ENCODE results near the gene TTC19. TPM values are rescaled to one million over a fixed set of nuclear protein-coding genes. Genes with fewer than 3 reads are reported as not detected.
A peak's percentile ranks its signal among the peaks of the same experiment; 100 is the strongest.
"Not testable (repeated sequence)": the region's sequence is repeated elsewhere in the genome, so short reads cannot be mapped to it uniquely, and the experiment has no call there.

TTC19 gene
- total RNA-seq, 1 donor from 2014 or later = 20.4 TPM

DNA sequence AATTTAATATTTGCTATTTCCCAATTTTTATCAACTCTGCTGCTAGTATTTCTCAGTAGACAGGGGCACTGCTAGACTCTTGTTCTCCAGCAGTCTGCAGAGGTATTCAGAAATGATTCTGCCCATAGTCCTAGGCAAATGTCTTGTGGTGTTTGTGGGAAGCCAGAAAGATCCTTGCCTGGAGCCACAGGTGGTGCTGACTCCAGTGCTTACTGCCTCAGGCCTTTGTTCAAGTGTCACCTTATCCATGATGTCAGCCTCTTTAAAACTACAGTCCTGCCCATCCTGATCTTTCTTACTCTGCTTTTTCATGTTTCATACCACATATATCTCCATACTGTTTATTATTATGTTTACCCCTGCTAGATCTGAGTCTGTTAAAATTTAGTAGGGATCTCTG lies 26.6 kb upstream of the TTC19 start:
- ATAC-seq = no peak

- no peak for ATAC-seq
Measured at GRCh38 chr17:15973834-15974233, 25.8 kb upstream of the TTC19 start.

DNA sequence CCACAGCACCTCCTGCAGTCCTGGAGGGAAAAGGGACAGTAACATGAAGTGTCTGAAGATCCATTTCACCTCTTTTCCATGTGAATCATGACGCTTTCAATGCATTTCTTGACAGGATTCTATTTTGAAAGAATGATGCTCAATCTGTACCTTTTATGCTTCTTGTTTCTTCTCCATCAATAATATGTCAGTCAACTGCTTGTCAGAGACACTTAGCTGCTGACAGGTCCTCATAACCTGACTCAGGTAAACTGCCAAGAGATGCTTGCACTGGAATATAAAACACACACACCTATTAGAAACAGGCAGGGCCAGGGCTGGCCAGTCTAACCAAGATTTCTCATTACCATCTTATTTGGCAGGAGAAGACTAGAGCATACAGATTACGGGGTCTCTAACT lies 21.7 kb upstream of the TTC19 start:
- no peak for ATAC-seq

- no peak for ATAC-seq
Measured at GRCh38 chr17:15978606-15979005, 21.0 kb upstream of the TTC19 start.

- not testable (repeated sequence) for ATAC-seq
Measured at GRCh38 chr17:15979013-15979412, 20.6 kb upstream of the TTC19 start.

DNA sequence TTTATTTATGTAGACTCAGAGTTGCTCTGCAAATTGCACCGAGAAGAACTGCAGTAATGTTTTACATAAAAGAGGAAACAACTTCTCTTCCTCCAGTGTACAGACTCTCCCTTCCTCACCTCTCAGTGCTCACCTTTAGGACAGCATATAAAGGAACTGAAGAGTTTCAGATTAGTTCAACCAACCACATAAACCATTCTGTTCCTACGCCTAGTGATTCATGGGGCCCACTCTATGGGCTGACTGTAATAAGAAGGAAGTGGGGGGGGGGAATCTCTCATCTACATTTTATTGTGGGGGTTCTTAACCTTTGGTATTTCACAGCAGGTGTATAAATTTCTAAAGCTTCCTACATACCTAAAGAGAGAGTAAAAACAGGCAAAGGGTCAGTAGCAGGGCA lies 18.4 kb upstream of the TTC19 start:
- no peak for ATAC-seq

DNA sequence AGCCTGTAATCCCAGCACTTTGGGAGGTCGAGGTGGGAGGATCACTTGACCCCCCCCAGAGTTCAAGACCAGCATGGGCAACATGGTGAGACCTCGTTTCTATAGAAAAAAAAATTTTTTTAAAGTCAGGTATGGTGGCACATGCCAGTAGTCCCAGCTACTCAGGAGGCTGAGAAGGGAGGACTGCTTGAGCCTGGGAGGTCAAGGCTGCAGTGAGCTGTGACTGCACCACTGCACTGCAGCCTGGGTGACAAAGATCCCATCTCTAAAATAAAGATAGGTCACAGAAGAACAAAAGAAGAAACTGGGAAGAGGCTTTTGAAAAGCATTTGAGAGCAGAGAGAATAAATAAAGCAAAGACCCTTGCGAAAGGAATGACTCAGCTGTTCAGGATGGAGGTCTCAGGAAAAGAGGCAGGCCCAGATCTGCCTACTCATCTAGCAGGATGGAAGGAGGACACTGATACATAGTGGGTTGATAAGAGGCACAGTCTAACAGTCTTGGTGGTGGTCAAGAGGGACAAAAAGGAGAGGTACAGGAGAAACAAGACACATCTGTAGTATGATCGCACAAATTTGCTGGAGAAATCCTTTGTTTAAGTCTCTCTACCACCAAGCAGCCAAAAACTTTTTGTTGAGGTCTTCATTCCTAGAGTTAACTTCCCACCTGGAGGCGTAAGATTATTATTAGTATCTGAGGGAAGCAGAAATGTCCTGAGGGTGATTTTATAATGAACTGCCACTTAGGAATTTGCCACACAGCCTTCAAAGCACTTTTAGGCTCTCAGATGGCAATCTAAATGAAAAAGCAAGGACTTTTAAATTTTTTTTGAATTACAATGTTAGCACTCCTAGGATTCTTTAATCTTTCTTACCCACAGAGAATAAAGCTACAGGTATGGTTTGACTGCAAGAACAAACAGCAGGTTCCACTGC lies 17.7 kb upstream of the TTC19 start:
- ATAC-seq = no peak

GRCh38 chr17:15996322-15996721 lies 3.3 kb upstream of the TTC19 start:
- no peak for ATAC-seq

DNA sequence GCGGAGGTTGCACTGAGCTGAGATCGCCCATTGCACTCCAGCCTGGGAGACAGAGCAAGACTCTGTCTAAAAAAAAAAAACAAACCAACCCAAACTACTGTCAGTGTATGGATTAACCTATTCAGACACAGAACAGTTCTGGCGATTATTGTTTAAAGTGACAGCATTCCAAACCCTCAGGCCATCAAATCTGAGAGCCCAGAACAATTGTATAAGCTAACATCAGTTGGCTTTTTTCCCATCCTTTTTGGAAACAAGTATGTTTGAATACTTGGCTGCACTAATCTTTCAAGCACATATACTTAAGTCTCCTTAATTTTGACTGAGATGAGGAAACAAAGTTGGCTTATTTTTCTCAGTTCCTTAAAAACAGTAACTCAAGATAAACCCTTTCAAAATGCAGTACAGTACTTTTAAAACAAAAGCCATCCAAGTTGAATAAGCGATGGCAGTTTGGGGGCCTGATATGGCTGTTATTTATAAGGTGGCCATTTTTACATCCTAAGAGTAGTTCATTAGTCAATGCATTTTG lies 1.5 kb upstream of the TTC19 start:
- ATAC-seq = no peak

DNA sequence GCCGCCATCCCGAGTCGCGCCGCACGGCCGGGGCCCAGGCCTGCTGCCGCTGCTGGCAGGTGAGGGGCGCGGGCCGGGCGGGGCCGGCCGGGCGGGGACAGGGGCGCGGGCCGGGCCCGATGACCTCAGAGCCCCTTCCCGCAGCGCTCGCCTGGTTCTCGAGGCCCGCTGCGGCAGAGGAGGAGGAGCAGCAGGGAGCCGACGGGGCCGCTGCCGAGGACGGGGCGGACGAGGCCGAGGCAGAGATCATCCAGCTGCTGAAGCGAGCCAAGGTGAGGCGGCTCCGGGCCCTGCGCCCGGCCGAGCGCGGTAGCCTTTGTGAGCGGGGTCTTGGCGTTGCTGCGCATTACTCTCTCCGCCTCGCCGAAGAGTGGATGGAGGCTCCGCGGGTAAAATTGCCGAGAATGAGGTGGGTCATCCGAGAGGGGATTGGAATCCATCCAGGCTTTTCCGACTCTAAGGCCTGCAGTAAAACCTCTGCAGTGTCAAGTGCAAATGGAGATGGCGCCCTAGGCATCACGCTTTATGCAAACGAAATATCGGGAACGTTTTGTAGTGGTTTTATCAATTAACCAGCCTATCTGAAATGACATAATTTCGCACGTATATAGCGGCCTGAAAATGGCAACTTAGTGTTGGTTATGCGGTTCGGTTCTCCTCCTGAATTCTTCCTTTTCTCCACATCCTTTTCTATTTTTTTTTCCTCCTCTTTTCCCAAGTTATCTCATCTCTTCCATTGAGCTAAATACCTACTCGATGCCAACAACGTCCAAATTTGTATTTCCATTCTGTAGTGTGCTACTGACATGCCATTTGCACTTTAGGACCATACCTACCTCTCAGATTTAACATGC lies 577 bp downstream of the TTC19 start:
- peak; percentile 63 for ATAC-seq

- no peak for ATAC-seq
Measured at GRCh38 chr17:16001226-16001897, 1.7 kb downstream of the TTC19 start.

DNA sequence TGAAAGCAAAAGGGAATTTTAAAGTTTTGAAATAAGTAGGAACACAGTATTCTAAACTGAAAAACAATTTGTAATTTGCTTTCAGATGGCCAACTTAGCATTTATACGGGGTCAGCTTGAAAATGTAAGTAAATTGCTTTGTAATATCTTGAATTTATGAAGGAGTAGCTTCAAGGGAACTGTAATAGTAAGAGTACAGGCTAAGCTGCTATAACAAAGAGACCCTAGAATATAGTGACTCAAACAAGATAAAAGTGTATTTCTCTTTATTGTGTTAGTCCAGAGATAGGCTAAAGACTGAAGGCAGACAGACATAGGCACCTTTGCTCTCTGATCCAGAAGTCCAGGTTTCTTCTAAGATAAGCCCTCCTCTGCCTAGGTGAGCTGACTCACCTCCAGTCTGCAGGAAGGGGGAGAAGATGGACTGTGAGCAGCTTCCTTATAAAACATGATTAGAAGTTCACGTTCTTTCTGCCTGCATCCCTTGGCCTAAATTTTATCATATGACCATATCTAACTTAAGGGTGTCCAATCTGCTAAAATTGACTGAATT lies 3.2 kb downstream of the TTC19 start:
- ATAC-seq = no peak

- ATAC-seq = no peak
Measured at GRCh38 chr17:16003841-16004240, 4.2 kb downstream of the TTC19 start.

DNA sequence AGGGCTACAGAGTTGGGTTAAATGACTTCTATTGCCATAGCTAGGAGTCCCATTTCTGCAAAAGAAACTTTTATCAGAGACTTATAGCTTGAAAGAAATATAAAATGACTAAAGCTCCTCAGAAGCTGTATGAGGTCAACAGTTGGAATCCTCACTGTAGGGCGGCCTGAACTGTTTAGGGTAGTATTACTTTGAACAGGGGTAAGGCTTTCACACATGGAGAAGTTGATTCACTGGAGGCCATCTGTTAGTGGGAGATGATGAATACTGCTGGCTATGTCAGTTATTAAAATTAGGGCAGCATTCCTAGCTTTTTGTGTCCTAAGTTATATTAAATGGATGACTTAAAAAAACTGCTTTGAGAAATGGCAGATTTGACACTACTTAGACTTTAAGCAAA lies 6.0 kb downstream of the TTC19 start:
- no peak for ATAC-seq

GRCh38 chr17:16007439-16007838 lies 7.8 kb downstream of the TTC19 start:
- no peak for ATAC-seq

DNA sequence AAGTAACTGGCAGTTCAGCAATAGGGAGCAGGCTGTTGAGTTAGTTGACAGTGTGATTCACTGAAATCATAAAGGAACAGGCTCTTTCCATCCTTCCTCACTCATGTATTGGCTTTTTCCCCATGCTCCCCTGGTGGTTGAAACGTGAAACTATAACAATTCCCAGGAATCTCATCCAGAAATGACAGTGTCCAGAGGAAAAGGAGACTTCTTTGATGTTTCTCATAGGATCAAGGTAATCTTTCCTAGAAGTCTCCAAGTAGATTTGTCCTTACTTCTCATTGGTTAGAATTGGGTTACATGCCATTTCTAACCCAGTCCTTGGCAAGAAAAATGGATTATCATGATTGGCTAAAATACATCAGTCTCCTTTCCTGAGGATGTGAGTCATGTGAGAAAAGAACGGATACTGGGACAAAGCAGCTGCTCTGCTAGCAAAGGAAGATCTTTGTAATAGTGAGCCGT lies 14.4 kb downstream of the TTC19 start:
- ATAC-seq = peak; percentile 39

GRCh38 chr17:16019347-16019746 lies 19.7 kb downstream of the TTC19 start:
- ATAC-seq = no peak

DNA sequence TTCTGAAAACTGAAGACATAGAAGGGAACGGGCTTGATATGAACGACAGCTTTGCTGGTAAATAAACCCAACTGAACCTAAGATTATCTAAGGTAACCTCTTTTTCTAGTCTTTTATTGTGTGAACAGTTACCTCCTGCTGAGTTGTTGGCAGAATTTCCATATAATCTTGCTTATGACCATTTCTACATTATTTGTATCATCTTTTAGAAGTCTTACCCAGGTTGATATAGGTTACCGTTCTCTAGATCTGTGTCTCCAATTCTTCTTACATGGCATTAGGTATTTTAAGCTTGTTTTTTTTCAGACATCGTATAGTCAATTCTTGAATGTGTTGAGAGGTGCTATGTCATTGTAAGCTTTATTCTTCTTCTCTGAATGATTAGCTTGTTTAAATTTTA lies 24.3 kb downstream of the TTC19 start:
- no peak for ATAC-seq

DNA sequence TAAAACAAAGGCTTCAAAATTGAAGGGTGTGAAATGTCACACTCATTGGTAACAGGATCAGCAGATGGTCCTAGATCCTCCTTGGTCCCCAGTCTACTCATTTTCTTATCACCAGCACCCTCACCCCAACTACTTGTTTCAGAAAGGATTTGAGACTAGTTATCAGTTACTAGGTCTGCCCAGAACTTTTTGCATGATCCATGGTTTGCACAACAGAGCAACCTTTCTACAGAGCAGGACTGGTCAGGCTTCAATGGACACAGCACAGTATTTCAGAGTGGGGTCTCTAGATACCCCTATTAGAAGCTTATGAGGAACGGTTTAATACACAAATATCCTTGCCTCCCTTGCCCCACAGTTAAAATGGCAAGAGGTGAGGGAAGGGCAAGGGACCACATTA lies 25.6 kb downstream of the TTC19 start:
- no peak for ATAC-seq

GRCh38 chr17:16026895-16027294 lies 27.3 kb downstream of the TTC19 start:
- no peak for ATAC-seq

DNA sequence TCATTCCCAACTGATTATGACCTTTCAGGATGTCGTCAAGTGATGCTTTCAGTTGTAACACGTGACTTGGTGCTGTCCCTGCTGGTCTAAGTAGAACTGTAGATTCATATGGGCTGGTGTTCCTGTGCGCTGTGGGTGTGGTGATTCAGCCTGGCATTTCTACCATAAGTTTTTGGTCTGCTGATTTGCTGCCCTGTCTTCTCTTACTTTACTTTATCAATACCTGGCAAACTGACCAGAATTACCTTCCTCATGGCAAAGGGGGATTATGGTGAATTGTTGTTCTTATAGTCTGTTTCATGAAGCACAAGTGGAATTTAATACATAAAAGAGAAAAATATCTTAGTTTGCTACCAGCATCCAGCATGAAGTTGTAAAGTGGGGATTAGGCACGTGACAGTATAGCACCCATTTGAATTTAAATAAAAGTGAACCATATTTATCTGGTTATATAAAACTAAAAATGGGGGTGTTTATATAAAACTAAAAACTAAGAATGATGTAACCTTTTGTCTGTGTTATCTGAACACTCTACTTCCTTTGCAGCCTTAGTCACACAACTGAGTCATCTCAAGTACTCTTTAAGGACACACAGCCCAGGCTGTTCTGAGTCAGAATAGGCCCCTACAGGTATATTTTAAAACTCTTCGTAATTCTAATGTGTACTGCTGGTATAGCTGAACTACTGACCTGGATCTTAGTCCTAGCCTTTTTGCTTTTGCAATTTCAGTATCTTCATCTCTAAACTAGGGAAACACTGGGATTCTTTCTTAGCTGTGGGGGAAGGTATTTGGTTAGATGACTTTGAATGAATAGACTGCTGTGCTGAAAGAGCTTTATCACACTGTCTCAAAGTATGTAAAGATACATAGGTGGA lies 28.3 kb downstream of the TTC19 start:
- peak; percentile 98 for ATAC-seq

Measured in esophagus mucosa (tissue), 1 donor.